HCT116 (cell line): ENCODE results near the gene CYB561A3. TPM values are rescaled to one million over a fixed set of nuclear protein-coding genes. Genes with fewer than 3 reads are reported as not detected.

Experiments
- ATAC-seq: fragments of 200-7000 bp; cut with Tn5 transposase; 2 replicates; pipeline ENCODE4 v1.9.1; 2020; ENCODE audit warnings: mild to moderate bottlenecking, moderate library complexity
- BruUV-seq: library from RNA; stranded (reverse); fragments of 400-500 nt; replicated peaks from 2 replicates; lab custom pipeline; 2021; lab: Mats Ljungman, UMichigan
- CTCF ChIA-PET: fragments of 300-600 bp; sonication (Branson Sonifier 250); formaldehyde crosslinking; loops from one replicate; lab custom pipeline; 2021; ENCODE audit warnings: antibody characterized with exemption; lab: Charles Lee
- POLR2A ChIA-PET: fragments of 300-600, 350-600 bp; sonication (Branson Sonifier 250); formaldehyde crosslinking; loops from one replicate; lab custom pipeline; 2021; ENCODE audit warnings: antibody characterized with exemption; lab: Charles Lee
- RAD21 ChIA-PET, 2 experiments: fragments of 300-600 bp; sonication (Branson Sonifier 250); formaldehyde crosslinking; loops; one replicate each; lab custom pipeline; 2023; ENCODE audit warnings: low total read pairs in 2 of 2; ENCODE audit not compliant: uncharacterized antibody in 2 of 2, unreplicated experiment in 2 of 2, low non-redundant PET in 1 of 2; lab: Charles Lee
- DNase-seq: peaks from one replicate; pipeline ENCODE4 v3.0.0-alpha.2; 2010; ENCODE audit warnings: low read depth, low spot score
- H2AFZ ChIP-seq: fragments of 200-600 bp; shearing (Covaris generic), sonication (generic); 2 replicates; pipeline ENCODE4 v1.6.1; 2017; ENCODE audit warnings: low read depth, mixed run types, mixed read lengths, antibody characterized with exemption, low read length; ENCODE audit not compliant: poor library complexity, severe bottlenecking
- H3K27ac ChIP-seq: 2 replicates; pipeline ENCODE4 v1.5.1; 2012; ENCODE audit warnings: low read depth, low read length
- H3K27me3 ChIP-seq: fragments of 200-600 bp; sonication (generic); 2 replicates; pipeline ENCODE4 v1.6.1; 2016; ENCODE audit warnings: mixed run types, low read length, mixed read lengths; ENCODE audit not compliant: insufficient read depth
- H3K36me3 ChIP-seq, 2 experiments: fragments of 200-500 bp in 1 of 2; fragments of 200-600 bp in 1 of 2; sonication (Bioruptor generic) in 1 of 2; sonication (generic) in 1 of 2; 2 replicates each; pipeline versions ENCODE4 v1.5.1 to v1.6.1; 2014 to 2016; ENCODE audit warnings: low read length in 2 of 2, inconsistent platforms in 1 of 2, mixed read lengths in 1 of 2, mixed run types in 1 of 2; ENCODE audit not compliant: insufficient read depth in 2 of 2, control insufficient read depth in 1 of 2
- H3K4me1 ChIP-seq, 2 experiments: fragments of 200-600 bp in 1 of 2; sonication (generic) in 1 of 2; 2 replicates each; pipeline versions ENCODE4 v1.5.1 to v1.6.1; 2012 to 2017; ENCODE audit warnings: low read length in 2 of 2, inconsistent platforms in 1 of 2, mild to moderate bottlenecking in 1 of 2, mixed read lengths in 1 of 2, mixed run types in 1 of 2, moderate library complexity in 1 of 2; ENCODE audit not compliant: insufficient read depth in 2 of 2, control insufficient read depth in 1 of 2
- H3K4me2 ChIP-seq: fragments of 200-600 bp; sonication (generic); 2 replicates; pipeline ENCODE4 v1.6.1; 2017; ENCODE audit warnings: mixed run types, low read length, mixed read lengths
- H3K4me3 ChIP-seq, 2 experiments: fragments of 200-600 bp in 1 of 2; sonication (generic) in 1 of 2; replicated peaks in 1 of 2; 2 replicates each; pipeline ENCODE4 v1.5.1; 2011 to 2016; ENCODE audit warnings: low read length in 2 of 2, control low read depth in 1 of 2, low read depth in 1 of 2, mild to moderate bottlenecking in 1 of 2, mixed read lengths in 1 of 2, mixed run types in 1 of 2
- H3K79me2 ChIP-seq: fragments of 200-600 bp; sonication (generic); 2 replicates; pipeline ENCODE4 v1.6.1; 2017; ENCODE audit warnings: mild to moderate bottlenecking, mixed run types, low read length, moderate library complexity, mixed read lengths; ENCODE audit not compliant: insufficient read depth
- H3K9ac ChIP-seq: fragments of 200-600 bp; sonication (generic); 2 replicates; pipeline ENCODE4 v1.6.1; 2016; ENCODE audit warnings: low read length, mixed read lengths
- H3K9me2 ChIP-seq: fragments of 200-600 bp; sonication (generic), shearing (Covaris generic); 2 replicates; pipeline ENCODE4 v1.6.1; 2017; ENCODE audit warnings: mixed run types, mild to moderate bottlenecking, moderate library complexity; ENCODE audit not compliant: insufficient read depth
- H3K9me3 ChIP-seq, 2 experiments: fragments of 200-500 bp in 1 of 2; fragments of 200-600 bp in 1 of 2; sonication (Bioruptor generic) in 1 of 2; sonication (generic) in 1 of 2; 2 replicates each; pipeline ENCODE4 v1.6.1; 2014 to 2017; ENCODE audit warnings: low read length in 2 of 2, mixed read lengths in 2 of 2, inconsistent platforms in 1 of 2, low read depth in 1 of 2, mild to moderate bottlenecking in 1 of 2, mixed run types in 1 of 2, moderate library complexity in 1 of 2; ENCODE audit not compliant: control insufficient read depth in 1 of 2, insufficient read depth in 1 of 2
- H4K20me1 ChIP-seq: fragments of 200-600 bp; sonication (generic), shearing (Covaris generic); 2 replicates; pipeline ENCODE4 v1.6.1; 2017; ENCODE audit warnings: mixed run types, mild to moderate bottlenecking, moderate library complexity; ENCODE audit not compliant: insufficient read depth
- CBX3 ChIP-seq: IDR thresholded peaks from 2 replicates; pipeline ENCODE4 v1.6.1; 2012; ENCODE audit warnings: low read depth
- CTCF ChIP-seq, 3 experiments: fragments of 200-600 bp in 1 of 3; sonication (generic) in 1 of 3; IDR thresholded peaks in 2 of 3; conservative IDR thresholded peaks in 1 of 3; 2 replicates each; pipeline ENCODE4 v1.5.1; 2012 to 2017; ENCODE audit warnings: low read depth in 2 of 3, low read length in 2 of 3, antibody characterized with exemption in 1 of 3, borderline replicate concordance in 1 of 3, control low read depth in 1 of 3, mild to moderate bottlenecking in 1 of 3, mixed read lengths in 1 of 3, mixed run types in 1 of 3, moderate library complexity in 1 of 3; ENCODE audit not compliant: insufficient read depth in 1 of 3
- ELF1 ChIP-seq: IDR thresholded peaks from 2 replicates; pipeline ENCODE4 v1.6.1; 2012; ENCODE audit warnings: low read depth, borderline replicate concordance
- EZH2 ChIP-seq: fragments of 200-600 bp; sonication (generic); IDR thresholded peaks from 2 replicates; pipeline ENCODE4 v1.6.1; 2017; ENCODE audit warnings: antibody characterized with exemption, mixed run types
- EZH2phosphoT487 ChIP-seq: fragments of 200-600 bp; IDR thresholded peaks from 2 replicates; pipeline ENCODE4 v1.6.1; 2018; ENCODE audit warnings: antibody characterized with exemption, borderline replicate concordance
- FOSL1 ChIP-seq: IDR thresholded peaks from 2 replicates; pipeline ENCODE4 v1.6.1; 2012; ENCODE audit warnings: low read depth
- JUND ChIP-seq: IDR thresholded peaks from 2 replicates; pipeline ENCODE4 v1.6.1; 2012
- POLR2A ChIP-seq: IDR thresholded peaks from 2 replicates; pipeline ENCODE4 v1.7.0; 2011; ENCODE audit warnings: borderline replicate concordance; ENCODE audit not compliant: insufficient read depth, insufficient read length; ENCODE audit errors: extremely low read depth
- POLR2AphosphoS5 ChIP-seq: IDR thresholded peaks from 2 replicates; pipeline ENCODE4 v1.6.1; 2011; ENCODE audit warnings: mild to moderate bottlenecking, low read depth, low read length, moderate library complexity
- RAD21 ChIP-seq: IDR thresholded peaks from 2 replicates; pipeline ENCODE4 v1.6.1; 2012; ENCODE audit warnings: low read depth, mild to moderate bottlenecking
- REST ChIP-seq: IDR thresholded peaks from 2 replicates; pipeline ENCODE4 v1.6.1; 2012; ENCODE audit warnings: low read depth
- SIN3A ChIP-seq: IDR thresholded peaks from 2 replicates; pipeline ENCODE4 v1.6.1; 2012; ENCODE audit warnings: low read depth
- SP1 ChIP-seq: IDR thresholded peaks from 2 replicates; pipeline ENCODE4 v1.6.1; 2012; ENCODE audit warnings: low read depth
- SRF ChIP-seq: IDR thresholded peaks from 2 replicates; pipeline ENCODE4 v1.6.1; 2012; ENCODE audit warnings: low read depth
- YY1 ChIP-seq: IDR thresholded peaks from 2 replicates; pipeline ENCODE4 v1.6.1; 2011; ENCODE audit warnings: low read length, low read depth, moderate library complexity, mild to moderate bottlenecking; ENCODE audit not compliant: insufficient replicate concordance; ENCODE audit errors: extremely low read depth
- ZBTB33 ChIP-seq: IDR thresholded peaks from 2 replicates; pipeline ENCODE4 v1.6.1; 2011; ENCODE audit warnings: mild to moderate bottlenecking, low read length, moderate library complexity; ENCODE audit not compliant: insufficient replicate concordance; ENCODE audit errors: extremely low read depth
- ZFX ChIP-seq: fragments of 450-650 bp; IDR thresholded peaks from 2 replicates; pipeline ENCODE4 v1.6.1; 2017
- ZNF274 ChIP-seq: fragments of 200-500 bp; sonication (Bioruptor generic); IDR thresholded peaks from 2 replicates; pipeline ENCODE4 v1.6.1; 2014; ENCODE audit warnings: mild to moderate bottlenecking, low read depth, low read length, inconsistent platforms
- intact Hi-C: fragments of 100-400 bp; cut with micrococcal nuclease; formaldehyde crosslinking; loops from 2 replicates; pipeline ENCODE4 v1.10.0; 2022
- total RNA-seq: library from RNA; stranded (reverse); gene quantifications from one replicate; pipeline ENCODE4 v1.2.1, GENCODE V29; 2021; ENCODE audit not compliant: unreplicated experiment

CYB561A3 gene
- total RNA-seq, 1 experiment from 2014 or later = 34.1 TPM

GRCh38 chr11:61404641-61405040, 43.0 kb upstream of the CYB561A3 start:
- ChIA-PET CTCF (no interaction called here), RAD21 (no interaction called here), POLR2A (no interaction called here)
- Histone ChIP-seq H3K27me3 (no peaks in the 10 kb centered on the region), H2AFZ (no peak overlapping the region), H3K9me3 (no peaks in the 10 kb centered on the region), H3K4me3 (no peak overlapping the region), H3K9ac (no peak overlapping the region), H4K20me1 (peaks cover 8% of the 10 kb centered on the region; the same call in 1 of the 2 replicates), H3K79me2 (peaks cover 20% of the 10 kb centered on the region), H3K9me2 (no peaks in the 10 kb centered on the region), H3K27ac (no peak overlapping the region), H3K4me1 (no peaks in the 10 kb centered on the region), H3K36me3 (peaks cover 46 to 57% of the 10 kb centered on the region in 2 experiments; a peak in 3 of 4 replicates), H3K4me2 (no peak overlapping the region)
- intact Hi-C loops = loop anchor here (5.0 kb wide), 1 partner anchor 87 kb away; no protein-coding TSS in a partner anchor
- ATAC-seq = no peak
- TF ChIP-seq SRF (no peak), SP1 (no peak), ZBTB33 (no peak), RAD21 (no peak), POLR2AphosphoS5 (no peak), ZFX (no peak), POLR2A (no peak), SIN3A (no peak), ZNF274 (no peak), EZH2 (no peak), CTCF (IDR thresholded peaks at IDR 0.05 in 2 of 3, conservative IDR thresholded peaks at IDR 0.05 in 1 of 3; ENCODE audit: borderline replicate concordance in 1 of 3, insufficient read depth in 1 of 3, low read depth in 2 of 3, low read length in 2 of 3) (no peak), EZH2phosphoT487 (no peak), ELF1 (no peak), CBX3 (no peak), JUND (no peak), REST (no peak), YY1 (no peak), FOSL1 (no peak)
- BruUV-seq = no TSS peak
- no peak for DNase-seq
